Retina (tissue), 1 donor: Measurements from ENCODE around the gene CRYL1.

ENCODE experiments used
- DNase-seq: peaks from one replicate; pipeline ENCODE4 v3.0.0-alpha.2; 2016

CRYL1 gene

DNA sequence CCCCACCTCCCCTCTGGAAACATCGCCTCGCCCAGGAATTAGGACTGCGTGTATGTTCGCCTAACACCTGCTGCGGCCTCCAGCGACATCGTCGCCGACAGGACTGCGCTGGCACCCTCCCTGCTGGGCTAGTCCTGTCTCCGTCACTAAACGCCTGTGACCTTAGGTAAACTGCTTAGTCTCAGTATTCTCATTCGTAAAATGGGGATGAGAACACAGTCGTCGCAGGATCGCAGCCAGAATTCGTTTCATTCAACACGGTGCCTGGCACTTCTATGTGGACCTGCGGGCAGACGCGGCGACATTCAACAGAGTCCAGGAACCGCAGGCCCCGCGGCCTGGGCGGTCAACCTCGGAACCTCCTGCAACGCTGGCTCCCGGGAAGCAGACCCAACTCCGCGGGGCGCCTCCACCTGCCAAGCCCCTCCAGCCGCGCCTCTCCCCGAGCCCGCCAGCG is 485 bp downstream of the CRYL1 start:
- DNase-seq, result no peak

DNA sequence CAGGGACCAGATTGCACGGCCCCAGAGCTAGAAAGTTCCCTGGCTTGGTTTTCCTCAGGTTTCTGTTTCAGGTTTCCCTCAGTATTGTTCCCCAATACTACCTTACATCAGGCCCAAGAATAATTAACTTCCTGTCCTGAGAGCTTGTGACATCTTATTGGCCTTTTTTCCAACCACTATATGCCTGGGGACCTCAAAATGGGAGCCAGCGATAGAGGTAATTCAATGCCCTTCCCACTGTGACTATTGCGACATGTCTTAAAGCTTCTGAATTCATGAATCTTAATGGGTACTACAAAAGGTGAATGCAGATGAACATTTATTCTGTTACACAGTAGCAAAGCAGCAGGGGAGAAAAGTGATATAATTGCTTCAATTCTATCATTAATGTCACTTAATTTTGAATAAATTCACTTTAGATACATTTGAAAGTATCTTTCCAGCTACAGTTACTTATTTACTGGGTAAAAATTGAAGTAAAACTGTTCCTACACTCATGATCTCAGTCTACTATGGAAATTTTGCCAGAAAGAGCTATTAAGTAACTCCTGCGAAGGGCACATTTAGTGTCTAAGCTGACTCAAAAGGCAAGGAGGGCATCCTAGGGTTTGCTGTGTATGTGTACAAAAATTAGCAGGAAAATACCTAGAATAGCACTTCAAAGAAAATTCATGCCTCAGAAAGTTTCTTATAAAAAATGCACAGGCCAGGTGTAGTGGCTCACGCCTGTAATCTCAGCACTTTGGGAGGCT is 4.1 kb downstream of the CRYL1 start:
- DNase-seq, result no peak

GRCh38 chr13:20519875-20520274 is 5.8 kb downstream of the CRYL1 start:
- no peak for DNase-seq

DNA sequence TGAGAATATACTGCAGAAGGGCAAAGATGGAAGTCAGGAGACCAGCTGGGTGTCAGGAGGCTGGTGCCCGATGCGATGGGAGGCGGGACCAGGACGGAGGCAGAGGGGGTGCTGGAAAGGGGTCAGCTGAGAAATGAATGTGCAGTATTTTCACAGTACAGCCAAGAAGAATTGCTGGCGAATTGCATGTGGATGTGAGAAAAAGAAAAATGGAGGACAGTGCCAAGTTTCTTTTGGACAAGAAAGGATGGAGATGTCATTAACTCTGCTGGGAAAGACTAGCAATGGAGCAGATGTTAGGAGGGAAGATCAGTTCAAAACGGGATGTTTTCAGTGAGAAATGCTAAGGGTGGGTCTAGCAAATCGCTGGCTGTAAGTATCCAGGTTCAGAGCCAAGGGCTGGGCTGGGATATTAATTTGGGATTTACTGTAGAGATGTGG is 7.0 kb downstream of the CRYL1 start:
- no peak for DNase-seq

GRCh38 chr13:20514866-20515265 is 10.8 kb downstream of the CRYL1 start:
- no peak for DNase-seq

- no peak for DNase-seq
Measured at GRCh38 chr13:20513466-20513995, 12.1 kb downstream of the CRYL1 start.

DNA sequence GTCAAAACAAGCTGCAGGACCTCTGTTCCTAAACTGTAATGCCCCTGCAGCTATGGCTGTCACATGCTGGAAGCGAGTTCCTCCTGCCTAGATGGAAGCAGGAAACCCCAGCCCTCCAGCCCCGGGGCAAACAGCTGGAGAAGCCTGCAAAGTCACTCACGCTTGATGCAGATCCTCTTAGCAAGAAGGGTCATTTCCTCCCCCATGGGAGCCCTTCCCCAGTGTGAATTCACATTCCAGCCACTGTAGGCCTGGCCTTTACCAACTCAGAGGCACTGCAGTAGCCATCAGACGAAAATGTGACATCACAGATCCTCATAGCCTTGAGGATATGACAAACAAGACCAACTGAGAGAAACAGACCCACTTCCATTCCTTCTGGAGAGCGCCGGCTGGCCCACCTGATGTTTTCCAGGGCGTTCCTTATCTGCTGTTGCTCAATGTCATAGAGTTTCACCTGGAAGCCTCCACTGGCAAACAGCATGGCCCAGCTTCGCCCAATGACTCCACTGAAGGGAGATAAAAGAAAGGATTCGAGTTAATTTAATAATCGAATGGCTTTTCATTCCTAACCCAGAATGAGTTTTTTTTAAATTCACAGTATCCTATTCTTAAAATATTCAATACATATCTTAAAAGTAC is 13.5 kb downstream of the CRYL1 start:
- DNase-seq, result no peak

DNA sequence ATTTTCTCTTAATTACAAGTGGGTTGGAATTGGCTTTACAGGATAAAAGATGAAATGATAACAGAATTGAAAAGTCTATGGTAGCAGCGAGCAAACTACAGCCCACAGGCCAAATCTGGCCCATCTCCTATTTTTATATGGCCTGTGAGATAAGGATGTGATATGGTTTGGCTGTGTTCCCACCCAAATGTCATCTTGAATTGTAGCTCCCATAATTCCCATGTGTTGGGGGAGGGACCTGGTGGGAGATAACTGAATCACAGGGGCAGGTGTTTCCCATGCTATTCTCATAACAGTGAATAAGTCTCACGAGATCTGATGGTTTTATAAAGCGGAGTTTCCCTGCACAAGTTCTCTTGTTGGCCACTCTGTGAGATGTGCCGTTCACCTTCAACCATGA is 19.0 kb downstream of the CRYL1 start:
- DNase-seq, result no peak

DNA sequence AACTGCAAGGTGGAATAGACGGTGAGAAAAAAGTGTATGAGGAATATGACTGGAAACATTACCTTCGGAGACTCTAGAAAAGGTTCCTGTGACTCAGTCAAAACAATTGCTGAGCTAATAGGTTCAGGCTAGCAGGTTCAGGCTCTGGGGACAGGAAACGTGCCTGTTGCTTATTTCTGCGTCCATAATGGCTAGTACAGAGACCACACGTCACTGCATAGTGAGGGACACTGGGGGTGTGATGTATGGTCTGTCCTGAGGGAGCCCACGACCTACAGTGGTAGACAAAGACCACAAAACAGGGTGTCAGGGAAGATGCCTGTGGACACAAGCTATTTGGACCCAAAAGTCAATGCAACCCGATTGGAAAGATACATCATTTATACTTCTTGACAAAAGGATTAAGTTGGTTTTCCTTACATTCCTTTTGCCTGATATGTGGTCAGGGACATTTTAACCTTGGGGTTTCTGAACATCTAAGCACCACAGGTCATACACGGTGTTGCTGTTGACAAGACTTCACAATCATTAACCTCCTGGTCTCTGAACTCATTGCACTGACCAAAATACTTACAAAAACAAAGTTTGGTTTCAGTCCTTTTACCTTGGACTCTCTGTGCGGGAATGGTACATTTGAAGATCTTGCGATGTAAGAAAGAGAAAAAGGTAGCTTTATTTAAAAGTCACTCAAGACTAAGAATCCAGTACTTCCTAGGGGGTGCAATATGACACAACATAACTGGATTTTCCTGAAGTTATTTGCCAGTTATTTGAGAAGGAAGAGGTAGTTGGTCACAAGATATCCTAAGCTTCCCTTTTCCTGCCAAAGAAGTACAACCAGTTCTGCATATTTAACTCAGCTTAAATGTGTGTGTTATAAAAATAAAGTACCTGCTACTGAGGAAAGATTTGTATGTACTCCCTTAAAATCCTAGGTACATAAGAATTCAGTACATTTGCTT is 20.0 kb downstream of the CRYL1 start:
- DNase-seq, result no peak

DNA sequence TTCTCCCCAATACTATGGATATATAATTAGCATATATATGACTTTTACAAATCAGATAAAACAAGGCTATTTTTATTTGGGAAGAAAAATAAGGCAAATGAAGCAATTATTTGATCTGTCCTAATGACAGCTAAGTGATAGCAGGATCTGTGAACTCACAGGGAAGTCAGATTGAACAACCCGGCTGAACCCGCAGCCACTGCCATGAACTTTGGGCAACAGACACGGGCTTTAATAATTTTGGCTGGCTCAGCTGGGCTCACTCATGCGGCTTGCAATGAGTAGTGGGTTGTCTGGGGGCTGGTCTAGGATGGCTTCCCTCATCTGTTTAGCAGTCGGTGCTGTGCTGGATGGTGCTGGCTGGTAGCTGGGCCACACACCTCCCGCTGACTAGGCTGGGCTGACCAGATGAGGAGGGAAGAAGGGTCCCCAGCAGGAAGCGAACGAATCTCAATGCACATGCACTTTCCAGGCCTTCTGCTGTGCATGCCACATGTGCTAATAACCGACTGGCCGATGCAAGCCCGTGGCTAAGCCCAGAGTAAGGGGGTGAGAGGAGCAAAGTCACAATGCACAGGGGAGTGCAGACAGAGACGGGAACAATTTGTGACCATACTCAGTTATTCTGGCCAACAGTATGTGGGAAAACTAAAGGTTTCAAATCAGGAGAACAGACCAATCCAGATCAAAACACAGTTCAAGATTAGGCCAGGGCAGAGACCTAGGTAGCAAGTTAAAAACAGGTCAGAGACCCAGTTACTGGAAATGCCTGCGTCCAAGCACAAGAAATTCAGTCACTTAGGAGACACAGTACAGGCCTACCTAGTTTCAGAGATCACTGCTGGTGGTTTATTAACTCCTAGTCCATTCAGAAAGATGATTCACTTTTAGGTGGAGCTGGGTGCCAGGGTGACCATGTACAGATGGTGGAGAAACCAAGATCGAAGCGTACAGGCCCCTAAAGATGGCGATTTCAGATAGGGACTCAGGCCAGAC is 22.3 kb downstream of the CRYL1 start:
- DNase-seq, result no peak

GRCh38 chr13:20501592-20501991 is 24.1 kb downstream of the CRYL1 start:
- no peak for DNase-seq

- no peak for DNase-seq
Measured at GRCh38 chr13:20501120-20501519, 24.5 kb downstream of the CRYL1 start.

- DNase-seq, result no peak
Measured at GRCh38 chr13:20499986-20500385, 25.7 kb downstream of the CRYL1 start.

DNA sequence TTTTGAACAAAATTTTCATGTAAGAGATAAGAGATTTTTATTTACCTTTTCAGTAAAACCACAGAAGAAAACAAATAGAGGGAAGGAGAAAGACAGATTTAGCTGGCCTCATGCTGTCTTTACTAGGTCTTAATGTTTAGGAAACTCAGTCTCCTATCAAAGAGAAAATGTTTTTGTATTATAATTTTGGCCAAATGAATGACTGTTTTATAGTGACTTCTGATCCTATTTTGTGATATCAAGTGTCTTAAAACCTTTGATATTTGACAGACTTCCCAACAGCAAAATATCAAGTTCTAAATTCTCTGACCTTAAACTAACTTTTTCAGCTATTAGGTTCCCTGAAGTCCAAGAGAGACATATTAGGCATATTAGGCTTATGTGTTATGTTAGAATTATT is 27.0 kb downstream of the CRYL1 start:
- DNase-seq, result no peak

DNA sequence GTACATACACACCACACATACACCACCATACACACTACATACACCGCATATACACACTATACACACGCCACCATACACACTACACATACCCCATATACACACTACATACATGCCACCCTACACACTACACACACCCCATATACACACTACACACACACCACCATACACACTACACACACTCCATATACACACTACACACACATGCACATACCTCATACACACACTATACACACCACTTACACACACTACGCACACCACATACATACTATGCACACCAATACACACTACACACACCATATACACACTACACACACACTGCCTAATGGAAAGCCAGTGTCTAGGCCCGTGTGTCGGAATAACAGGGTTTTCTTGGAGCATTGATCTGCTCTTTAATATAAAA is 27.5 kb downstream of the CRYL1 start:
- no peak for DNase-seq

DNA sequence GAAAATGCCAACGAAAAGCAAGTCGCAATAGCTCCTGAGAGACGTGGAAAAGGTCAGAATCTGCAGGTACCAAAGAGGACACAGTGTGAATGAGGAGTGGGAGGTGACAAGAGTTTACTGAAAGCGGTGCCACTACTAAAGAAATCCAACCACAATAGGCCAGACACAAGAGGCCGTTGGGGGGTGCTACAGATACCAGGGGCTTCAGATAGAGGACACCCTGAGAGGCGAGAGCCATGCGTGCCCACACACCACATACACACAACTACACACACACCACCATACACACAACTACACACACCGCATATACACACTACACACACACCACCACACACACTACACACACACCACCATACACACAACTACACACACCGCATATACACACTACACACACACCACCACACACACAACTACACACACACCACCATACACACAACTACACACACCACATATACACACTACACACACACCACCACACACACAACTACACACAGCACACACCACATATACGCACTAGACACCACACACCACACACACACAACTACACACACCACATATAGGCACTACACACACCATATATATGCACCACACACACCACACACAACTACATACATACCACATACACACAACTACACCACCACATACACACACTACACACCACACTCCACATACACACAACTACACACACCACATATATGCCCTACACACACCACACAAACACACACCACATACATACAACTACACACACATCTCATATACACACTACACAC is 28.5 kb downstream of the CRYL1 start:
- DNase-seq, result no peak

DNA sequence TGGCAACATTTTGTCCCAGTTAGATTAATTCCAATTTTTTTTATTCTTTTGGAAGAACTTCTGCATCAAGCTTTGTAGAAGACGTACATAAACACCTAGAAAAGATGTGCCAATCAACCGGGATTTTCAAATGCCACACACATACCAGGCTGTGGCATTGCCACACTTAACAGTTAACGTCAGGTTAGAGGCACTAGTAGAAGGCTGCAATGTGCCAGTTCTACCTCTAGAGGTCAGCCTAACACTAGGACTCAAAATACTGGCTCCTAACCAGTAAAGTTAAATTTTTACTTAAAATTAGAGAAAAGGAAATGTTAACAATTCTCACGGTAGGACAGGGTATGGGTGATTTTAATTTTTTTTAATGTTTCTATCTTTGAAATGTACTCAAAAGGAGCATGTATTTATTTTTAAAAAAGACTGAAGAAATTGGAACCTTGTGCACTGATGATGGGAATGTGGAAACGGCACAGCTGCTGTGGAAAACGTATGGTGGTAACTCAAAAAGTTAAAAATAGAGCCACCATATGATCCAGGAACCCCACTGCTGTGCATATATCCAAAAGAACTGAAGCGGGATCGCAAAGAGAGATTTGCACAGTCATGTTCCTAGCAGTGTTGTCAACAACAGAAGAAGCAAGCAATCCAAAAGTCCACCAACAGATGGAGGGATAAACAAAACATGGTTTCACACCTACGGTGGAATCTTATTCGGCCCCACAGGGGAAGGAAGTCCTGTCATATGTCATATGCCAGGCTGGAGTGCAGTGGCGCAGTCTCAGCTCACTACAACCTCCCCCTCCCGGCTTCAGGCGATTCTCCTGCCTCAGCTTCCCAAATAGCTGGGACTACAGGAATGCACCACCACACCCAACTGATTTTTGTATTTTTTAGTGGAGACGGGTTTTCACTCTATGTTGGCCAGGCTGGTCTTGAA is 30.3 kb downstream of the CRYL1 start:
- DNase-seq, result peak; percentile 59

DNA sequence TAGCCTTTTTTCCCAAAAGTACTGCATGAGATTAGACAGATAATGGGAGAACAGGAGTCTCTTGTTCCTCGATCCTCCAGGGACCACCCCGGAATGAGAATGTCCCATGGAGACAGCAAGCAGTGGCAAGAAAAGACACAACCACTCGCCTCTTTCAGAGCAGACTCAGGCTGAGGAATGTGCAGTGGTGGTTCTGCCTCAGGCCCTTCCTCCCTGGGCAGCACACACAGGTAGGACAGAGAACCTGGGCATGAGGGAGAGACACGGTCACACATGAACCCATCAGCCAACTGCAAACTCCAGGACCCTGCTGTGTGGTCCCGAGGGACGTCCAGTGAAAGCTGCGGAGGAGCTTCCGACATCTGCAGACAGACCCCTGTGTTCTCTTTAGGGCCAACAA is 31.0 kb downstream of the CRYL1 start:
- DNase-seq, result no peak

GRCh38 chr13:20492641-20493040 is 33.0 kb downstream of the CRYL1 start:
- no peak for DNase-seq

- no peak for DNase-seq
Measured at GRCh38 chr13:20491926-20492435, 33.7 kb downstream of the CRYL1 start.
